Neuronal stem cell (in vitro differentiated cells): Measurements from ENCODE around the gene ACTR8.
A peak's percentile ranks its signal among the peaks of the same experiment; 100 is the strongest.

Experiments
- DNase-seq: peaks from one replicate; pipeline ENCODE4 v3.0.0-alpha.2; 2013; ENCODE audit warnings: low spot score
- H2AFZ ChIP-seq: one replicate; pipeline ENCODE4 v1.6.1; 2013; ENCODE audit warnings: mild to moderate bottlenecking, low read length, inconsistent platforms
- H2AK5ac ChIP-seq: 2 replicates; pipeline ENCODE4 v1.6.1; 2013; ENCODE audit warnings: low read depth, mild to moderate bottlenecking, inconsistent platforms, low read length, moderate library complexity, mixed read lengths
- H2BK120ac ChIP-seq: 2 replicates; pipeline ENCODE4 v1.6.1; 2013; ENCODE audit warnings: low read depth, mild to moderate bottlenecking, inconsistent platforms, low read length, moderate library complexity, mixed read lengths
- H2BK12ac ChIP-seq: one replicate; pipeline ENCODE4 v1.6.1; 2013; ENCODE audit warnings: low read length, inconsistent platforms
- H2BK15ac ChIP-seq: 2 replicates; pipeline ENCODE4 v1.6.1; 2013; ENCODE audit warnings: mild to moderate bottlenecking, low read length, inconsistent platforms, mixed read lengths
- H2BK5ac ChIP-seq: one replicate; pipeline ENCODE4 v1.6.1; 2013; ENCODE audit warnings: inconsistent platforms, mild to moderate bottlenecking, low read length, moderate library complexity
- H3K14ac ChIP-seq: one replicate; pipeline ENCODE4 v1.6.1; 2013; ENCODE audit warnings: low read length, inconsistent platforms
- H3K18ac ChIP-seq: 2 replicates; pipeline ENCODE4 v1.6.1; 2013; ENCODE audit warnings: low read length, inconsistent platforms
- H3K23ac ChIP-seq: 2 replicates; pipeline ENCODE4 v1.6.1; 2013; ENCODE audit warnings: low read depth, mild to moderate bottlenecking, mixed read lengths, low read length, inconsistent platforms; ENCODE audit not compliant: poor library complexity
- H3K27ac ChIP-seq: replicated peaks from 3 replicates; pipeline ENCODE4 v1.5.1; 2013; ENCODE audit warnings: low read length, inconsistent platforms
- H3K27me3 ChIP-seq, 3 experiments: 2 replicates each; pipeline ENCODE4 v1.6.1; 2013; ENCODE audit warnings: low read length in 3 of 3, mild to moderate bottlenecking in 2 of 3, inconsistent platforms in 1 of 3, low read depth in 1 of 3, mixed read lengths in 1 of 3, moderate library complexity in 1 of 3; ENCODE audit not compliant: control insufficient read depth in 3 of 3, insufficient read depth in 3 of 3
- H3K36me3 ChIP-seq, 2 donors: replicated peaks in 1 of 2; 2 replicates each; pipeline ENCODE4 v1.6.1; 2013; ENCODE audit warnings: low read length in 2 of 2; ENCODE audit not compliant: control insufficient read depth in 2 of 2, insufficient read depth in 2 of 2
- H3K4ac ChIP-seq: 2 replicates; pipeline ENCODE4 v1.6.1; 2013; ENCODE audit warnings: inconsistent platforms, mild to moderate bottlenecking, low read length, moderate library complexity
- H3K4me1 ChIP-seq, 2 donors: 1 replicate in 1 of 2; 2 replicates in 1 of 2; pipeline ENCODE4 v1.6.1; 2013; ENCODE audit warnings: low read length in 2 of 2, low read depth in 1 of 2; ENCODE audit not compliant: control insufficient read depth in 2 of 2, insufficient read depth in 1 of 2
- H3K4me2 ChIP-seq: one replicate; pipeline ENCODE4 v1.6.1; 2013; ENCODE audit warnings: mild to moderate bottlenecking, low read length, inconsistent platforms; ENCODE audit not compliant: insufficient read depth, poor library complexity, severe bottlenecking
- H3K4me3 ChIP-seq, 2 donors: 2 replicates each; pipeline ENCODE4 v1.5.1; 2013; ENCODE audit warnings: low read length in 2 of 2, mild to moderate bottlenecking in 2 of 2, inconsistent platforms in 1 of 2, moderate library complexity in 1 of 2
- H3K79me1 ChIP-seq: one replicate; pipeline ENCODE4 v1.6.1; 2013; ENCODE audit warnings: low read depth, mild to moderate bottlenecking, inconsistent platforms, low read length, moderate library complexity
- H3K9ac ChIP-seq: one replicate; pipeline ENCODE4 v1.6.1; 2013; ENCODE audit warnings: mild to moderate bottlenecking, low read depth, low read length, inconsistent platforms; ENCODE audit not compliant: poor library complexity
- H3K9me3 ChIP-seq, 2 donors: replicated peaks in 1 of 2; 2 replicates each; pipeline versions ENCODE3 to v1.6.1; 2013; ENCODE audit warnings: low read length in 2 of 2, mild to moderate bottlenecking in 2 of 2, inconsistent platforms in 1 of 2, low read depth in 1 of 2, mixed read lengths in 1 of 2, moderate library complexity in 1 of 2; ENCODE audit not compliant: control insufficient read depth in 2 of 2, insufficient read depth in 1 of 2
- H4K8ac ChIP-seq: one replicate; pipeline ENCODE4 v1.6.1; 2013; ENCODE audit warnings: low read depth, mild to moderate bottlenecking, inconsistent platforms, low read length, moderate library complexity
- H4K91ac ChIP-seq: one replicate; pipeline ENCODE4 v1.6.1; 2013; ENCODE audit warnings: low read length, low read depth, mild to moderate bottlenecking, inconsistent platforms; ENCODE audit not compliant: poor library complexity
- WGBS, 2 donors: extraction: QIAGEN DNeasy Blood & Tissue Kit; methylation state at CpG; one replicate each; pipeline ENCODE4 v1.1.7; 2013; ENCODE audit warnings: missing lambda C conversion rate in 2 of 2, mixed read lengths in 1 of 2; ENCODE audit not compliant: insufficient read length in 2 of 2, insufficient replicate concordance in 1 of 2; ENCODE audit errors: extremely low coverage in 2 of 2; 5-methylcytosine and 5-hydroxymethylcytosine counted together

ACTR8 gene

GRCh38 chr3:53899750-53900149, 17.8 kb upstream of the ACTR8 start:
- Histone ChIP-seq H2BK120ac (no peak overlapping the region), H3K27ac (no peak overlapping the region), H3K36me3 (no peaks in the 10 kb centered on the region), H2BK12ac (no peak overlapping the region), H4K91ac (no peak overlapping the region), H2AFZ (no peak overlapping the region), H4K8ac (no peak overlapping the region), H3K79me1 (no peaks in the 10 kb centered on the region), H3K9me3 (no peaks in the 10 kb centered on the region), H3K4ac (no peak overlapping the region), H3K23ac (no peak overlapping the region), H3K9ac (no peak overlapping the region), H3K18ac (no peak overlapping the region), H2BK15ac (no peak overlapping the region), H3K27me3 (peaks cover 0 to 13% (median 2%) of the 10 kb centered on the region in 3 experiments), H3K14ac (no peak overlapping the region), H2BK5ac (no peak overlapping the region), H3K4me2 (no peak overlapping the region), H3K4me3 (no peak overlapping the region), H3K4me1 (no peaks in the 10 kb centered on the region), H2AK5ac (no peak overlapping the region)
- no peak for DNase-seq
- no CpG with 5 or more reads among the region's 2 CpGs for WGBS, 2 donors

- Histone ChIP-seq H3K4me2 (peak overlapping the region; percentile 47), H3K4me3 (peak overlapping the region; percentile 76 to 79), H3K23ac (no peak overlapping the region), H2BK120ac (no peak overlapping the region), H2AK5ac (no peak overlapping the region), H2BK5ac (no peak overlapping the region), H3K9ac (no peak overlapping the region), H3K4me1 (peaks cover 2 to 8% of the 10 kb centered on the region in 2 donors), H3K79me1 (no peaks in the 10 kb centered on the region), H3K36me3 (peaks cover 0 to 18% of the 10 kb centered on the region in 2 donors), H3K27ac (peak overlapping the region; percentile 78), H3K4ac (no peak overlapping the region), H3K14ac (no peak overlapping the region), H4K91ac (no peak overlapping the region), H4K8ac (no peak overlapping the region), H2BK15ac (no peak overlapping the region), H2BK12ac (no peak overlapping the region), H3K18ac (no peak overlapping the region), H2AFZ (peak overlapping the region; percentile 81), H3K27me3 (peaks cover 0 to under 1% (median 0%) of the 10 kb centered on the region in 3 experiments), H3K9me3 (no peaks in the 10 kb centered on the region)
- no CpG with 5 or more reads among the region's 4 CpGs for WGBS, 2 donors
- DNase-seq, result no peak
Observed at GRCh38 chr3:53892286-53892637, 10.3 kb upstream of the ACTR8 start.

GRCh38 chr3:53891497-53892285, 9.7 kb upstream of the ACTR8 start, which contains the start of gene SELENOK:
SELENOK (minus strand) TSS chr3:53891859.
- Histone ChIP-seq H2BK12ac (no peak within 1 kb of the TSS), H3K27me3 (no peaks in the 10 kb centered on the region), H3K36me3 (peaks cover 0 to 23% of the 10 kb centered on the region in 2 donors), H4K91ac (no peak within 1 kb of the TSS), H3K79me1 (no peaks in the 10 kb centered on the region), H2AK5ac (no peak within 1 kb of the TSS), H3K27ac (peak within 1 kb of the TSS; percentile 78), H3K18ac (peak within 1 kb of the TSS; percentile 63), H3K4ac (no peak within 1 kb of the TSS), H3K4me1 (peaks cover 2 to 8% of the 10 kb centered on the region in 2 donors), H2BK15ac (no peak within 1 kb of the TSS), H3K4me2 (peak within 1 kb of the TSS; percentile 48), H3K4me3 (peak within 1 kb of the TSS; percentile 76 to 98), H3K23ac (no peak within 1 kb of the TSS), H3K14ac (no peak within 1 kb of the TSS), H2BK5ac (no peak within 1 kb of the TSS), H2BK120ac (no peak within 1 kb of the TSS), H2AFZ (peak within 1 kb of the TSS; percentile 88), H3K9me3 (no peaks in the 10 kb centered on the region), H3K9ac (peak within 1 kb of the TSS; percentile 85), H4K8ac (no peak within 1 kb of the TSS)
- WGBS, 2 donors, result no CpG with 5 or more reads among the region's 73 CpGs
- peak; percentile 97 for DNase-seq

- no peak overlapping the region for H4K91ac ChIP-seq
- no peak overlapping the region for H3K23ac ChIP-seq
- H3K4me2 ChIP-seq, result peak overlapping the region; percentile 48
- no peak overlapping the region for H3K14ac ChIP-seq
- H4K8ac ChIP-seq, result no peak overlapping the region
- H3K4me3 ChIP-seq, result peak overlapping the region; percentile 76 to 98
- no peak overlapping the region for H2BK5ac ChIP-seq
- no peak overlapping the region for H2AK5ac ChIP-seq
- H2AFZ ChIP-seq, result peak overlapping the region; percentile 88
- H2BK12ac ChIP-seq, result no peak overlapping the region
- WGBS, 2 donors, result no CpG with 5 or more reads among the region's 21 CpGs
- H3K18ac ChIP-seq, result no peak overlapping the region
- H3K9ac ChIP-seq, result peak overlapping the region; percentile 85
- no peak for DNase-seq
- no peak overlapping the region for H2BK120ac ChIP-seq
- H3K27me3 ChIP-seq, result no peaks in the 10 kb centered on the region
- peaks cover 2 to 30% of the 10 kb centered on the region in 2 donors for H3K36me3 ChIP-seq
- no peak overlapping the region for H3K27ac ChIP-seq
- H3K9me3 ChIP-seq, result no peaks in the 10 kb centered on the region
- no peaks in the 10 kb centered on the region for H3K79me1 ChIP-seq
- H3K4me1 ChIP-seq, result peaks cover 2 to 8% of the 10 kb centered on the region in 2 donors
- no peak overlapping the region for H3K4ac ChIP-seq
- no peak overlapping the region for H2BK15ac ChIP-seq
Observed at GRCh38 chr3:53890726-53891475, 8.9 kb upstream of the ACTR8 start.
